Activated CD4-positive, alpha-beta T cell treated with anti-CD3 and anti-CD28 coated beads, Interleukin-2, amount 50 U/mL, for 4 hours (primary cell): ENCODE results near the gene ZNF816.
"Not testable (repeated sequence)": the region's sequence is repeated elsewhere in the genome, so short reads cannot be mapped to it uniquely, and the experiment has no call there.

Experiments
- DNase-seq, 2 experiments: peaks; one replicate each; pipeline ENCODE4 v3.0.0-alpha.2; 2020

ZNF816 gene

GRCh38 chr19:52923778-52924593 lies 38.7 kb downstream of the ZNF816 start:
- no peak for DNase-seq

GRCh38 chr19:52922841-52923777 lies 39.6 kb downstream of the ZNF816 start, which contains the start of gene ZNF888:
Gene ZNF888 (minus strand): TSS chr19:52923428. CDS start chr19:52917873, 5,555 bp downstream.
- peak; percentile 77 to 78 for DNase-seq

- no peak for DNase-seq
Measured at GRCh38 chr19:52917531-52917930, 45.1 kb downstream of the ZNF816 start.

GRCh38 chr19:52910648-52911047 lies 52.0 kb downstream of the ZNF816 start:
- DNase-seq: no peak

- DNase-seq: not testable (repeated sequence)
Measured at GRCh38 chr19:52904052-52904780, 58.5 kb downstream of the ZNF816 start.

GRCh38 chr19:52901842-52902241 lies 60.8 kb downstream of the ZNF816 start:
- no peak for DNase-seq
